ENCODE data around the gene IL4R.

GRCh38 chr16:27366687-27367460 lies 53.1 kb downstream of the IL4R start:
- TF ChIP-seq EZH2 (IDR thresholded peaks at IDR 0.05; ENCODE audit: borderline replicate concordance, insufficient read depth, low read length, poor library complexity, severe bottlenecking) (no peak), POLR2AphosphoS5 (IDR thresholded peaks at IDR 0.05) (no peak), EP300 (conservative IDR thresholded peaks at IDR 0.05; ENCODE audit: poor library complexity, severe bottlenecking) (no peak), RAD21 (conservative IDR thresholded peaks at IDR 0.05) (no peak), SMC3 (conservative IDR thresholded peaks at IDR 0.05; ENCODE audit: poor library complexity) (no peak)
- TF ChIP-seq, protein P1, sequence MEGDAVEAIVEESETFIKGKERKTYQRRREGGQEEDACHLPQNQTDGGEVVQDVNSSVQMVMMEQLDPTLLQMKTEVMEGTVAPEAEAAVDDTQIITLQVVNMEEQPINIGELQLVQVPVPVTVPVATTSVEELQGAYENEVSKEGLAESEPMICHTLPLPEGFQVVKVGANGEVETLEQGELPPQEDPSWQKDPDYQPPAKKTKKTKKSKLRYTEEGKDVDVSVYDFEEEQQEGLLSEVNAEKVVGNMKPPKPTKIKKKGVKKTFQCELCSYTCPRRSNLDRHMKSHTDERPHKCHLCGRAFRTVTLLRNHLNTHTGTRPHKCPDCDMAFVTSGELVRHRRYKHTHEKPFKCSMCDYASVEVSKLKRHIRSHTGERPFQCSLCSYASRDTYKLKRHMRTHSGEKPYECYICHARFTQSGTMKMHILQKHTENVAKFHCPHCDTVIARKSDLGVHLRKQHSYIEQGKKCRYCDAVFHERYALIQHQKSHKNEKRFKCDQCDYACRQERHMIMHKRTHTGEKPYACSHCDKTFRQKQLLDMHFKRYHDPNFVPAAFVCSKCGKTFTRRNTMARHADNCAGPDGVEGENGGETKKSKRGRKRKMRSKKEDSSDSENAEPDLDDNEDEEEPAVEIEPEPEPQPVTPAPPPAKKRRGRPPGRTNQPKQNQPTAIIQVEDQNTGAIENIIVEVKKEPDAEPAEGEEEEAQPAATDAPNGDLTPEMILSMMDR (IDR thresholded peaks at IDR 0.05; ENCODE audit: poor library complexity, severe bottlenecking), result no peak
- TF ChIP-seq, protein P2, sequence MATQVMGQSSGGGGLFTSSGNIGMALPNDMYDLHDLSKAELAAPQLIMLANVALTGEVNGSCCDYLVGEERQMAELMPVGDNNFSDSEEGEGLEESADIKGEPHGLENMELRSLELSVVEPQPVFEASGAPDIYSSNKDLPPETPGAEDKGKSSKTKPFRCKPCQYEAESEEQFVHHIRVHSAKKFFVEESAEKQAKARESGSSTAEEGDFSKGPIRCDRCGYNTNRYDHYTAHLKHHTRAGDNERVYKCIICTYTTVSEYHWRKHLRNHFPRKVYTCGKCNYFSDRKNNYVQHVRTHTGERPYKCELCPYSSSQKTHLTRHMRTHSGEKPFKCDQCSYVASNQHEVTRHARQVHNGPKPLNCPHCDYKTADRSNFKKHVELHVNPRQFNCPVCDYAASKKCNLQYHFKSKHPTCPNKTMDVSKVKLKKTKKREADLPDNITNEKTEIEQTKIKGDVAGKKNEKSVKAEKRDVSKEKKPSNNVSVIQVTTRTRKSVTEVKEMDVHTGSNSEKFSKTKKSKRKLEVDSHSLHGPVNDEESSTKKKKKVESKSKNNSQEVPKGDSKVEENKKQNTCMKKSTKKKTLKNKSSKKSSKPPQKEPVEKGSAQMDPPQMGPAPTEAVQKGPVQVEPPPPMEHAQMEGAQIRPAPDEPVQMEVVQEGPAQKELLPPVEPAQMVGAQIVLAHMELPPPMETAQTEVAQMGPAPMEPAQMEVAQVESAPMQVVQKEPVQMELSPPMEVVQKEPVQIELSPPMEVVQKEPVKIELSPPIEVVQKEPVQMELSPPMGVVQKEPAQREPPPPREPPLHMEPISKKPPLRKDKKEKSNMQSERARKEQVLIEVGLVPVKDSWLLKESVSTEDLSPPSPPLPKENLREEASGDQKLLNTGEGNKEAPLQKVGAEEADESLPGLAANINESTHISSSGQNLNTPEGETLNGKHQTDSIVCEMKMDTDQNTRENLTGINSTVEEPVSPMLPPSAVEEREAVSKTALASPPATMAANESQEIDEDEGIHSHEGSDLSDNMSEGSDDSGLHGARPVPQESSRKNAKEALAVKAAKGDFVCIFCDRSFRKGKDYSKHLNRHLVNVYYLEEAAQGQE (IDR thresholded peaks at IDR 0.05; ENCODE audit: borderline replicate concordance), result no peak
